Kidney epithelial cell (primary cell): ENCODE data around the gene ARHGEF26. TPM values are rescaled to one million over a fixed set of nuclear protein-coding genes. Genes with fewer than 3 reads are reported as not detected.
A peak's percentile ranks its signal among the peaks of the same experiment; 100 is the strongest.

ENCODE experiments used
- DNase-seq: peaks from one replicate; pipeline ENCODE4 v3.0.0-alpha.2; 2010; ENCODE audit warnings: low read depth
- H3K27me3 ChIP-seq: 2 replicates; pipeline ENCODE4 v1.6.0; 2011; ENCODE audit warnings: low read length; ENCODE audit not compliant: control insufficient read depth, insufficient read depth
- H3K36me3 ChIP-seq: 2 replicates; pipeline ENCODE4 v1.5.1; 2011; ENCODE audit warnings: low read length; ENCODE audit not compliant: control insufficient read depth, insufficient read depth
- H3K4me3 ChIP-seq: 2 replicates; pipeline ENCODE4 v1.5.1; 2011; ENCODE audit warnings: low read depth, mild to moderate bottlenecking, control low read depth, low read length
- CTCF ChIP-seq: IDR thresholded peaks from 2 replicates; pipeline ENCODE4 v1.5.1; 2011; ENCODE audit warnings: mild to moderate bottlenecking, moderate library complexity, low read length, control low read depth, inconsistent platforms; ENCODE audit not compliant: insufficient read depth, poor library complexity, severe bottlenecking
- total RNA-seq: library from RNA; depleted of rRNA; stranded (reverse); fragments of >200 nt; gene quantifications from 2 replicates; pipeline ENCODE4 v1.2.3, GENCODE V29; 2015

The ARHGEF26 gene
- total RNA-seq, 1 donor from 2014 or later, result 1.4 TPM

GRCh38 chr3:154252759-154253638 is 131.8 kb downstream of the ARHGEF26 start:
- no peaks in the 10 kb centered on the region for H3K36me3 ChIP-seq
- peak; percentile 92 for TF ChIP-seq CTCF
- no peak overlapping the region for H3K4me3 ChIP-seq
- DNase-seq, result peak; percentile 42
- H3K27me3 ChIP-seq, result no peaks in the 10 kb centered on the region

- TF ChIP-seq CTCF, result no peak
- Histone ChIP-seq H3K36me3 (peaks cover under 1% of the 10 kb centered on the region), H3K27me3 (no peaks in the 10 kb centered on the region), H3K4me3 (no peak overlapping the region)
- no peak for DNase-seq
Observed at GRCh38 chr3:154254527-154254926, 133.3 kb downstream of the ARHGEF26 start.

GRCh38 chr3:154273381-154273780 is 152.2 kb downstream of the ARHGEF26 start:
- Histone ChIP-seq H3K36me3 (no peaks in the 10 kb centered on the region), H3K27me3 (no peaks in the 10 kb centered on the region), H3K4me3 (no peak overlapping the region)
- DNase-seq, result no peak
- TF ChIP-seq CTCF, result no peak

DNA sequence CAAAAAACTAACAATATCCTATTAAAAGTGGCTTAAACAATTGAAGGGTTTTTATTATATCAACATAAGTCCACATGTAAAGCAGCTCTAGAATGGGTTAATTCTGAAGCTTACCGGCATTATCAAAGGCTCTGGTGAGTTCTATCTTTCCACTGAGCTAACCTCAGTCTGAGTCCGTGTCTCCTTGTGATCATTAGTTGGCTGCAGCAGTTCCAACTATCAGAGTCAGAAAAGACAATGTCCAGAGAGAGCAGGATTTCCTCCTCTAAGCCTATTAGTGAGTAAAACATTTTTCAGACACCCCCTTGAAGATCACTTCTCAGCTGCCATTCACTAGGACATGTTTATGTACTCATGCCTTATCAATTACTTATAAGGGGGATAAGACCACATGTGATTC is 153.2 kb downstream of the ARHGEF26 start:
- no peaks in the 10 kb centered on the region for H3K36me3 ChIP-seq
- H3K27me3 ChIP-seq, result no peaks in the 10 kb centered on the region
- DNase-seq, result no peak
- no peak overlapping the region for H3K4me3 ChIP-seq
- TF ChIP-seq CTCF, result no peak

GRCh38 chr3:154275292-154275691 is 154.1 kb downstream of the ARHGEF26 start:
- H3K27me3 ChIP-seq, result no peaks in the 10 kb centered on the region
- no peak overlapping the region for H3K4me3 ChIP-seq
- no peaks in the 10 kb centered on the region for H3K36me3 ChIP-seq
- no peak for DNase-seq
- TF ChIP-seq CTCF, result no peak

DNA sequence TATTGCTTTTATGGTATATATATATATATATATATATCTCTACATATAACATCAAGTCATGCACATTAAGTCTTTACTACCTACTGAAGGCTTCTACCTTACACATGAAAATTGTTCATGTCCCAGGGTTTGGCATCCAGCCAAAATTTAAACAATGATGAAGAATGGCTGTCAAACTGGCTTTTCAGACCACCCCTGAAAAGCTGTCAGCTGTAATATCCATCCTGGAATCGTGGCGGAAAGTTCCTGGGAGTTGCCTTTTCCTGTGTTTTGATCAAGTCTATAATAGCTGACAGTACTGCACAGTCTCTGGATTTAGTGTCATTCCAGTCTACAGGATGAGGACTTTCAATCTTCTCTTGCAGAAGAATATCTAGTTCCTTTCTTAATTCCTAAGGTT is 154.8 kb downstream of the ARHGEF26 start:
- TF ChIP-seq CTCF, result no peak
- Histone ChIP-seq H3K36me3 (no peaks in the 10 kb centered on the region), H3K27me3 (no peaks in the 10 kb centered on the region), H3K4me3 (no peak overlapping the region)
- DNase-seq, result no peak
